GDM1 (cell line): ENCODE results near the gene SH3BP5L.
"Not testable (repeated sequence)": the region's sequence is repeated elsewhere in the genome, so short reads cannot be mapped to it uniquely, and the experiment has no call there.

Experiments used
- DNase-seq: peaks from one replicate; lab custom pipeline; 2025; lab: John Stamatoyannopoulos, UW

SH3BP5L gene

GRCh38 chr1:248810000-248810726 lies 15.6 kb downstream of the SH3BP5L start:
- DNase-seq = no peak

GRCh38 chr1:248808876-248809275 lies 16.8 kb downstream of the SH3BP5L start:
- DNase-seq = no peak

- peak; percentile 46 for DNase-seq
These were observed 18.5 kb downstream of the SH3BP5L start for GRCh38 chr1:248807067-248807737.

- peak; percentile 55 for DNase-seq
These were observed 19.8 kb downstream of the SH3BP5L start for GRCh38 chr1:248805876-248806275.

- DNase-seq = peak; percentile 78
These were observed 20.7 kb downstream of the SH3BP5L start for GRCh38 chr1:248804771-248805681.

- not testable (repeated sequence) for DNase-seq
These were observed 22.2 kb downstream of the SH3BP5L start for GRCh38 chr1:248803501-248803900.

GRCh38 chr1:248802454-248802853 lies 23.3 kb downstream of the SH3BP5L start:
- no peak for DNase-seq

- no peak for DNase-seq
These were observed 25.3 kb downstream of the SH3BP5L start for GRCh38 chr1:248800459-248800858.

- no peak for DNase-seq
These were observed 26.9 kb downstream of the SH3BP5L start for GRCh38 chr1:248798791-248799190.

- not testable (repeated sequence) for DNase-seq
These were observed 31.1 kb downstream of the SH3BP5L start for GRCh38 chr1:248794663-248795062.

- no peak for DNase-seq
These were observed 32.1 kb downstream of the SH3BP5L start for GRCh38 chr1:248793592-248793991.

- DNase-seq = no peak
These were observed 33.4 kb downstream of the SH3BP5L start for GRCh38 chr1:248792342-248792741.

- no peak for DNase-seq
These were observed 34.7 kb downstream of the SH3BP5L start for GRCh38 chr1:248791010-248791409.

GRCh38 chr1:248790456-248790855 lies 35.3 kb downstream of the SH3BP5L start:
- no peak for DNase-seq

- DNase-seq = not testable (repeated sequence)
These were observed 36.4 kb downstream of the SH3BP5L start for GRCh38 chr1:248789337-248789736.

GRCh38 chr1:248788327-248788726 lies 37.4 kb downstream of the SH3BP5L start:
- no peak for DNase-seq

GRCh38 chr1:248787430-248787829 lies 38.3 kb downstream of the SH3BP5L start:
- DNase-seq = no peak

GRCh38 chr1:248786156-248786555 lies 39.6 kb downstream of the SH3BP5L start:
- no peak for DNase-seq

GRCh38 chr1:248783367-248783766 lies 42.3 kb downstream of the SH3BP5L start:
- DNase-seq = no peak

GRCh38 chr1:248782416-248783141 lies 43.1 kb downstream of the SH3BP5L start:
- DNase-seq = no peak

- DNase-seq = no peak
These were observed 46.4 kb downstream of the SH3BP5L start for GRCh38 chr1:248779350-248779749.

- no peak for DNase-seq
These were observed 46.8 kb downstream of the SH3BP5L start for GRCh38 chr1:248778906-248779305.
